Breast epithelium (tissue), 4 donors: ENCODE measurements around the gene ANXA9. TPM values are rescaled to one million over a fixed set of nuclear protein-coding genes. Genes with fewer than 3 reads are reported as not detected.

Experiments
- DNase-seq, 2 donors: peaks; one replicate each; pipeline ENCODE4 v3.0.0-alpha.2; 2019; ENCODE audit warnings: low spot score in 2 of 2
- H3K27ac ChIP-seq, 2 donors: fragments of 200-600 bp; sonication (generic) in 1 of 2; one replicate each; pipeline ENCODE4 v1.5.1; 2016 to 2019; ENCODE audit warnings: mild to moderate bottlenecking in 1 of 2
- H3K27me3 ChIP-seq, 2 donors: fragments of 200-600 bp; sonication (generic) in 1 of 2; one replicate each; pipeline versions ENCODE4 v1.5.1 to v1.6.0; 2017 to 2019; ENCODE audit warnings: control low read depth in 1 of 2, mild to moderate bottlenecking in 1 of 2
- H3K36me3 ChIP-seq: fragments of 200-600 bp; one replicate; pipeline ENCODE4 v1.5.1; 2019
- H3K4me1 ChIP-seq, 2 donors: fragments of 200-600 bp; sonication (generic); one replicate each; pipeline ENCODE4 v1.5.1; 2016 to 2019; ENCODE audit warnings: control low read depth in 1 of 2
- H3K4me3 ChIP-seq, 3 donors: fragments of 200-600 bp; sonication (generic); 1 replicate in 2 of 3; 2 replicates in 1 of 3; pipeline ENCODE4 v1.5.1; 2016 to 2019; ENCODE audit warnings: mild to moderate bottlenecking in 3 of 3, moderate library complexity in 2 of 3
- H3K9me3 ChIP-seq, 2 donors: fragments of 200-600 bp; sonication (generic) in 1 of 2; one replicate each; pipeline ENCODE4 v1.5.1; 2016 to 2019; ENCODE audit warnings: control low read depth in 1 of 2
- POLR2A ChIP-seq: fragments of 450-650 bp; IDR thresholded peaks from one replicate; pipeline ENCODE4 v1.6.1; 2016; ENCODE audit warnings: antibody characterized with exemption, mild to moderate bottlenecking, moderate library complexity
- POLR2AphosphoS5 ChIP-seq, 3 donors: sonication (generic); formaldehyde crosslinking; IDR thresholded peaks; one replicate each; pipeline ENCODE4 v1.6.1; 2017; ENCODE audit warnings: antibody characterized with exemption in 3 of 3
- intact Hi-C: fragments of 100-400 bp; cut with DNase I; formaldehyde crosslinking; loops from one replicate; pipeline ENCODE4 v1.15.1; 2023; ENCODE audit warnings: low total_unique reads
- total RNA-seq, 3 donors: library from RNA; depleted of rRNA; stranded (reverse); fragments of >200 nt; gene quantifications; one replicate each; pipeline ENCODE4 v1.1.0, GENCODE V29; 2016
- TF ChIP-seq, protein P1 (sequence below), 3 donors: fragments of 450-650 bp; IDR thresholded peaks; one replicate each; pipeline ENCODE4 v1.5.1; 2016 to 2017; ENCODE audit warnings: antibody characterized with exemption in 3 of 3, mild to moderate bottlenecking in 3 of 3, moderate library complexity in 3 of 3

Gene ANXA9, protein sequence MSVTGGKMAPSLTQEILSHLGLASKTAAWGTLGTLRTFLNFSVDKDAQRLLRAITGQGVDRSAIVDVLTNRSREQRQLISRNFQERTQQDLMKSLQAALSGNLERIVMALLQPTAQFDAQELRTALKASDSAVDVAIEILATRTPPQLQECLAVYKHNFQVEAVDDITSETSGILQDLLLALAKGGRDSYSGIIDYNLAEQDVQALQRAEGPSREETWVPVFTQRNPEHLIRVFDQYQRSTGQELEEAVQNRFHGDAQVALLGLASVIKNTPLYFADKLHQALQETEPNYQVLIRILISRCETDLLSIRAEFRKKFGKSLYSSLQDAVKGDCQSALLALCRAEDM
- 10 to 100 TPM in 1 of 3 donors, 1 to 10 TPM in 1, not detected in 1; 3.6 to 13.0 TPM for total RNA-seq

GRCh38 chr1:150981805-150982712 lies at the start of gene ANXA9:
Gene ANXA9 (plus strand): TSS chr1:150982292. CDS start chr1:150983106, 814 bp downstream.
- H3K27me3 ChIP-seq, result no peaks in the 10 kb centered on the region
- H3K27ac ChIP-seq, result peak within 1 kb of the TSS; percentile 58 to 68
- no peaks in the 10 kb centered on the region for H3K9me3 ChIP-seq
- no peak for DNase-seq
- intact Hi-C loops, result loop anchor here (5.0 kb wide), 1 partner anchor 860 kb away; no protein-coding TSS in a partner anchor
- H3K4me3 ChIP-seq, result peak within 1 kb of the TSS in 1 of 3 donors; percentile 36
- TF ChIP-seq, protein P1, sequence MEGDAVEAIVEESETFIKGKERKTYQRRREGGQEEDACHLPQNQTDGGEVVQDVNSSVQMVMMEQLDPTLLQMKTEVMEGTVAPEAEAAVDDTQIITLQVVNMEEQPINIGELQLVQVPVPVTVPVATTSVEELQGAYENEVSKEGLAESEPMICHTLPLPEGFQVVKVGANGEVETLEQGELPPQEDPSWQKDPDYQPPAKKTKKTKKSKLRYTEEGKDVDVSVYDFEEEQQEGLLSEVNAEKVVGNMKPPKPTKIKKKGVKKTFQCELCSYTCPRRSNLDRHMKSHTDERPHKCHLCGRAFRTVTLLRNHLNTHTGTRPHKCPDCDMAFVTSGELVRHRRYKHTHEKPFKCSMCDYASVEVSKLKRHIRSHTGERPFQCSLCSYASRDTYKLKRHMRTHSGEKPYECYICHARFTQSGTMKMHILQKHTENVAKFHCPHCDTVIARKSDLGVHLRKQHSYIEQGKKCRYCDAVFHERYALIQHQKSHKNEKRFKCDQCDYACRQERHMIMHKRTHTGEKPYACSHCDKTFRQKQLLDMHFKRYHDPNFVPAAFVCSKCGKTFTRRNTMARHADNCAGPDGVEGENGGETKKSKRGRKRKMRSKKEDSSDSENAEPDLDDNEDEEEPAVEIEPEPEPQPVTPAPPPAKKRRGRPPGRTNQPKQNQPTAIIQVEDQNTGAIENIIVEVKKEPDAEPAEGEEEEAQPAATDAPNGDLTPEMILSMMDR (IDR thresholded peaks at IDR 0.05), result no peak
- no peak for TF ChIP-seq POLR2A
- TF ChIP-seq POLR2AphosphoS5 (IDR thresholded peaks at IDR 0.05), result no peak
- no peaks in the 10 kb centered on the region for H3K36me3 ChIP-seq
- peaks cover 6% of the 10 kb centered on the region in 2 donors for H3K4me1 ChIP-seq

DNA sequence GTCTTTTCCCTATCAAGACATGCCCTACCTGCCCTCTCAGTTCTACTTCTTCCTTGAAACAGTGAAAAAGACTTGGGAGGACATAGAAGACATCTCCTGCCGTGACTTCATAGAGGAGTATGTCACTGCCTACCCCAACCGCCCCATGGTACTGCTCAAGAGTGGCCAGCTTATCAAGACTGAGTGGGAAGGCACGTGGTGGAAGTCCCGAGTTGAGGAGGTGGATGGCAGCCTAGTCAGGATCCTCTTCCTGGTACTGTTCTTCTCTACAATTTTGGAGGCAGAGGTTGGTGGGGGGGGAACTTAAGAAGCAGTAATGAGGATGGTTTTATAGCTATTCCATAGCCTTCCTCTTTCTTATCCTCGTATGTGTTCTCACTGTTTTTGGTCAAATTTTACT lies 37.2 kb upstream of the ANXA9 start:
- no peak overlapping the region for H3K27ac ChIP-seq
- H3K36me3 ChIP-seq, result peaks cover 22% of the 10 kb centered on the region
- intact Hi-C loops, result no loop called here
- no peaks in the 10 kb centered on the region for H3K9me3 ChIP-seq
- TF ChIP-seq POLR2AphosphoS5 (IDR thresholded peaks at IDR 0.05) (no peak), POLR2A (no peak)
- TF ChIP-seq, protein P1 (IDR thresholded peaks at IDR 0.05), result no peak
- no peaks in the 10 kb centered on the region for H3K4me1 ChIP-seq
- no peak overlapping the region for H3K4me3 ChIP-seq
- no peaks in the 10 kb centered on the region for H3K27me3 ChIP-seq
- no peak for DNase-seq

DNA sequence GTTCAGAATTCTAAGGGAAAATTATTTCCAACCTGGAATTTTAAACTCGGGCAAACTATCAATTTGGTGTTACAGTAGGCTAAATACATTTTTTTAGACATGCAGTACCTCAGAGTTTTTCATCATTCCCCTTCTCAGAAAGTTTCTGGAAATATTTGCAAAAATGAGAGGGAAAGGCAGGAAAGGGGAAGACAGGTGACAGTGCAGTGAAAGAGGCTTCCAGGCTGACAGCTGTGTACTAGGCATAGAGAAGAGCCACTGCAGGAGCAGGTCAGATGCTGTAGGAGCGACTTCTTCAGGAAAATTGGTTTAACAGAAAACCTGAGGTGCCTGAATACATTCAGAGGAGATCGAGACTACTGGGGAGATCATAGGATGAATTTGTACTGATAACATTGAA lies 27.4 kb upstream of the ANXA9 start:
- DNase-seq, result no peak
- Histone ChIP-seq H3K4me1 (no peaks in the 10 kb centered on the region), H3K9me3 (no peaks in the 10 kb centered on the region), H3K4me3 (no peak overlapping the region), H3K27ac (no peak overlapping the region), H3K27me3 (no peaks in the 10 kb centered on the region), H3K36me3 (peaks cover 17% of the 10 kb centered on the region)
- TF ChIP-seq POLR2A, result no peak
- no peak for TF ChIP-seq POLR2AphosphoS5 (IDR thresholded peaks at IDR 0.05)
- TF ChIP-seq, protein P1 (IDR thresholded peaks at IDR 0.05), result no peak
- intact Hi-C loops, result no loop called here

- Histone ChIP-seq H3K9me3 (no peaks in the 10 kb centered on the region), H3K36me3 (peaks cover 15% of the 10 kb centered on the region)
Observed at GRCh38 chr1:150955280-150955679, 26.8 kb upstream of the ANXA9 start.

More at GRCh38 chr1:150955280-150955679, 26.8 kb upstream of the ANXA9 start:
- H3K27ac ChIP-seq, result no peak overlapping the region
- intact Hi-C loops, result no loop called here
- TF ChIP-seq POLR2AphosphoS5 (IDR thresholded peaks at IDR 0.05) (no peak), POLR2A (no peak)
- TF ChIP-seq, protein P1 (IDR thresholded peaks at IDR 0.05), result no peak
- no peak overlapping the region for H3K4me3 ChIP-seq
- no peak for DNase-seq
- no peaks in the 10 kb centered on the region for H3K27me3 ChIP-seq
- no peaks in the 10 kb centered on the region for H3K4me1 ChIP-seq
